HG03460 (cell line): ENCODE data around the gene COL5A2.

Experiments used
- ATAC-seq: cut with Tn5 transposase; IDR thresholded peaks from one replicate; pipeline ENCODE4 v1.9.1; 2021; ENCODE audit not compliant: unreplicated experiment

The COL5A2 gene

GRCh38 chr2:189179570-189179950 lies at the start of gene COL5A2:
COL5A2 (minus strand) TSS chr2:189179761; CDS start chr2:189179604, 157 bp downstream.
- ATAC-seq: no peak

- ATAC-seq: no peak
These were observed 46.5 kb upstream of the COL5A2 start for GRCh38 chr2:189226017-189226416.

- ATAC-seq: no peak
These were observed 45.5 kb upstream of the COL5A2 start for GRCh38 chr2:189225032-189225431.

GRCh38 chr2:189222468-189223105 lies 43.0 kb upstream of the COL5A2 start:
- ATAC-seq: no peak

- no peak for ATAC-seq
These were observed 42.4 kb upstream of the COL5A2 start for GRCh38 chr2:189221811-189222467.

- ATAC-seq: no peak
These were observed 38.7 kb upstream of the COL5A2 start for GRCh38 chr2:189218236-189218635.

- ATAC-seq: no peak
These were observed 38.0 kb upstream of the COL5A2 start for GRCh38 chr2:189217541-189217940.

GRCh38 chr2:189217051-189217450 lies 37.5 kb upstream of the COL5A2 start:
- no peak for ATAC-seq

GRCh38 chr2:189214484-189214883 lies 34.9 kb upstream of the COL5A2 start:
- ATAC-seq: no peak

GRCh38 chr2:189213250-189213649 lies 33.7 kb upstream of the COL5A2 start:
- ATAC-seq: no peak

- no peak for ATAC-seq
These were observed 30.9 kb upstream of the COL5A2 start for GRCh38 chr2:189210250-189211087.

- no peak for ATAC-seq
These were observed 28.7 kb upstream of the COL5A2 start for GRCh38 chr2:189208254-189208653.

GRCh38 chr2:189204322-189204941 lies 24.9 kb upstream of the COL5A2 start:
- ATAC-seq: no peak

GRCh38 chr2:189203177-189203799 lies 23.7 kb upstream of the COL5A2 start:
- ATAC-seq: no peak

- ATAC-seq: no peak
These were observed 20.2 kb upstream of the COL5A2 start for GRCh38 chr2:189199797-189200196.

GRCh38 chr2:189192766-189193165 lies 13.2 kb upstream of the COL5A2 start:
- ATAC-seq: no peak

- ATAC-seq: no peak
These were observed 12.2 kb upstream of the COL5A2 start for GRCh38 chr2:189191766-189192165.

GRCh38 chr2:189190685-189191084 lies 11.1 kb upstream of the COL5A2 start:
- no peak for ATAC-seq

- no peak for ATAC-seq
These were observed 8.7 kb upstream of the COL5A2 start for GRCh38 chr2:189188115-189188805.

- no peak for ATAC-seq
These were observed 3.6 kb upstream of the COL5A2 start for GRCh38 chr2:189183170-189183569.
